CD4-positive, alpha-beta T cell (primary cell): Measurements from ENCODE around the gene NXN. TPM values are rescaled to one million over a fixed set of nuclear protein-coding genes. Genes with fewer than 3 reads are reported as not detected.

Source experiments
- ATAC-seq: fragments of 200-7000 bp; cut with Tn5 transposase; one replicate; pipeline ENCODE4 v1.10.0; 2022; ENCODE audit warnings: mild to moderate bottlenecking; ENCODE audit not compliant: poor library complexity
- CTCF ChIA-PET: fragments of 350-600 bp; sonication (Branson Sonifier 250); formaldehyde crosslinking; loops from one replicate; lab custom pipeline; 2021; ENCODE audit warnings: antibody characterized with exemption, inconsistent platforms; lab: Charles Lee
- POLR2A ChIA-PET: fragments of 350-600 bp; sonication (Branson Sonifier 250); formaldehyde crosslinking; loops from one replicate; lab custom pipeline; 2021; ENCODE audit warnings: antibody characterized with exemption, inconsistent platforms; lab: Charles Lee
- DNase-seq, 14 experiments: peaks; one replicate each; pipeline ENCODE4 v3.0.0-alpha.2; 2013 to 2020; ENCODE audit warnings: mixed read lengths in 2 of 14
- H3K27ac ChIP-seq, 2 donors: one replicate each; pipeline versions ENCODE4 v1.5.1 to v1.7.0; 2013; ENCODE audit warnings: low read length in 2 of 2, low read depth in 1 of 2, mild to moderate bottlenecking in 1 of 2
- H3K27me3 ChIP-seq, 2 experiments: 1 replicate in 1 of 2; 2 replicates in 1 of 2; pipeline versions ENCODE4 v1.6.1 to v1.7.0; 2013; ENCODE audit warnings: low read length in 2 of 2, control low read depth in 1 of 2, mild to moderate bottlenecking in 1 of 2, moderate library complexity in 1 of 2; ENCODE audit not compliant: insufficient read depth in 2 of 2, control insufficient read depth in 1 of 2
- H3K36me3 ChIP-seq: one replicate; pipeline ENCODE4 v1.6.1; 2013; ENCODE audit warnings: low read length, control low read depth; ENCODE audit not compliant: insufficient read depth
- H3K4me1 ChIP-seq: one replicate; pipeline ENCODE4 v1.6.1; 2013; ENCODE audit warnings: low read length, control low read depth; ENCODE audit not compliant: insufficient read depth
- H3K4me3 ChIP-seq: one replicate; pipeline ENCODE4 v1.5.1; 2013; ENCODE audit warnings: mild to moderate bottlenecking, low read length, moderate library complexity
- H3K9me3 ChIP-seq, 2 experiments: 1 replicate in 1 of 2; 2 replicates in 1 of 2; pipeline versions ENCODE4 v1.6.1 to v1.7.0; 2013; ENCODE audit warnings: low read length in 2 of 2, mild to moderate bottlenecking in 2 of 2, control low read depth in 1 of 2, moderate library complexity in 1 of 2; ENCODE audit not compliant: control insufficient read depth in 1 of 2, insufficient read depth in 1 of 2
- H3K27ac Mint-ChIP-seq: one replicate; pipeline ENCODE4 v1.8.0; 2020; ENCODE audit warnings: mixed read lengths
- H3K27me3 Mint-ChIP-seq: one replicate; pipeline ENCODE4 v1.8.0; 2021; ENCODE audit warnings: mixed read lengths
- H3K36me3 Mint-ChIP-seq: one replicate; pipeline ENCODE4 v1.8.0; 2021; ENCODE audit warnings: low read depth, mixed read lengths
- H3K4me1 Mint-ChIP-seq: one replicate; pipeline ENCODE4 v1.8.0; 2021; ENCODE audit warnings: low read depth, mixed read lengths
- H3K4me3 Mint-ChIP-seq: one replicate; pipeline ENCODE4 v1.8.0; 2020; ENCODE audit warnings: mild to moderate bottlenecking, mixed read lengths
- H3K9me3 Mint-ChIP-seq: one replicate; pipeline ENCODE4 v1.8.0; 2020; ENCODE audit warnings: mixed read lengths
- CTCF ChIP-seq: fragments of 200-600 bp; IDR thresholded peaks from one replicate; pipeline ENCODE4 v1.8.0; 2022; ENCODE audit warnings: antibody characterized with exemption, mild to moderate bottlenecking
- intact Hi-C, 2 experiments: fragments of 100-400 bp; cut with DNase I in 1 of 2; cut with micrococcal nuclease in 1 of 2; formaldehyde crosslinking; loops; one replicate each; pipeline versions ENCODE4 v1.15.1 to v1.9.0; 2023 to 2025; cut with DNase I, micrococcal nuclease
- total RNA-seq, 174 experiments: library from RNA in 2 of 174; stranded (reverse) in 2 of 174; gene quantifications; one replicate each; pipeline ENCODE4 v1.2.3 and lab custom pipeline; 2021 to 2026

NXN gene
- total RNA-seq, 2 experiments from 2014 or later = 0.80 to 0.98 TPM

GRCh38 chr17:888998-889441 is 90.6 kb downstream of the NXN start:
- POLR2A ChIA-PET = no interaction called here
- H3K4me3 Mint-ChIP-seq = no peak overlapping the region
- CTCF ChIA-PET = interaction anchor here (0.6 kb wide), 1 partner anchor 82 kb away, joined by 3 read pairs; no protein-coding TSS in a partner anchor
- Histone ChIP-seq H3K9me3 (no peaks in the 10 kb centered on the region), H3K27me3 (no peaks in the 10 kb centered on the region), H3K4me3 (no peak overlapping the region), H3K4me1 (peaks cover 6% of the 10 kb centered on the region), H3K36me3 (no peaks in the 10 kb centered on the region), H3K27ac (no peak overlapping the region)
- intact Hi-C loops = no loop called here
- H3K36me3 Mint-ChIP-seq = no peaks in the 10 kb centered on the region
- no peak for TF ChIP-seq CTCF
- peaks cover 31% of the 10 kb centered on the region for H3K27me3 Mint-ChIP-seq
- peak in 3 of 14 experiments; percentile 14 to 28 (median 22) for DNase-seq
- H3K9me3 Mint-ChIP-seq = no peaks in the 10 kb centered on the region
- no peaks in the 10 kb centered on the region for H3K4me1 Mint-ChIP-seq
- no peak overlapping the region for H3K27ac Mint-ChIP-seq
- peak; percentile 26 for ATAC-seq

- no peaks in the 10 kb centered on the region for H3K9me3 Mint-ChIP-seq
- H3K4me1 Mint-ChIP-seq = no peaks in the 10 kb centered on the region
- no peak overlapping the region for H3K27ac ChIP-seq
- no peak for DNase-seq
- intact Hi-C loops = no loop called here
- no peaks in the 10 kb centered on the region for H3K27me3 ChIP-seq
- no peaks in the 10 kb centered on the region for H3K36me3 ChIP-seq
- no peak overlapping the region for H3K4me3 ChIP-seq
- H3K4me3 Mint-ChIP-seq = no peak overlapping the region
- ATAC-seq = no peak
- H3K4me1 ChIP-seq = peaks cover 6% of the 10 kb centered on the region
- no peaks in the 10 kb centered on the region for H3K36me3 Mint-ChIP-seq
- POLR2A ChIA-PET = no interaction called here
- peaks cover 31% of the 10 kb centered on the region for H3K27me3 Mint-ChIP-seq
- no peak overlapping the region for H3K27ac Mint-ChIP-seq
- CTCF ChIA-PET = no interaction called here
- TF ChIP-seq CTCF = no peak
- H3K9me3 ChIP-seq = no peaks in the 10 kb centered on the region
These were observed 91.9 kb downstream of the NXN start for GRCh38 chr17:887551-888209.

GRCh38 chr17:885971-886571 is 93.5 kb downstream of the NXN start:
- peaks cover 6% of the 10 kb centered on the region for H3K4me1 ChIP-seq
- H3K9me3 ChIP-seq = no peaks in the 10 kb centered on the region
- ATAC-seq (no peak), DNase-seq (no peak)
- H3K9me3 Mint-ChIP-seq = no peaks in the 10 kb centered on the region
- ChIA-PET POLR2A (no interaction called here), CTCF (no interaction called here)
- no peak for TF ChIP-seq CTCF
- H3K4me3 ChIP-seq = no peak overlapping the region
- H3K27me3 ChIP-seq = no peaks in the 10 kb centered on the region
- H3K27ac ChIP-seq = no peak overlapping the region
- peaks cover 33% of the 10 kb centered on the region for H3K27me3 Mint-ChIP-seq
- H3K36me3 ChIP-seq = no peaks in the 10 kb centered on the region
- H3K27ac Mint-ChIP-seq = no peak overlapping the region
- no peaks in the 10 kb centered on the region for H3K36me3 Mint-ChIP-seq
- H3K4me3 Mint-ChIP-seq = no peak overlapping the region
- intact Hi-C loops = no loop called here
- no peaks in the 10 kb centered on the region for H3K4me1 Mint-ChIP-seq
